ENCODE results near the gene ALS2CL.

The ALS2CL gene

DNA sequence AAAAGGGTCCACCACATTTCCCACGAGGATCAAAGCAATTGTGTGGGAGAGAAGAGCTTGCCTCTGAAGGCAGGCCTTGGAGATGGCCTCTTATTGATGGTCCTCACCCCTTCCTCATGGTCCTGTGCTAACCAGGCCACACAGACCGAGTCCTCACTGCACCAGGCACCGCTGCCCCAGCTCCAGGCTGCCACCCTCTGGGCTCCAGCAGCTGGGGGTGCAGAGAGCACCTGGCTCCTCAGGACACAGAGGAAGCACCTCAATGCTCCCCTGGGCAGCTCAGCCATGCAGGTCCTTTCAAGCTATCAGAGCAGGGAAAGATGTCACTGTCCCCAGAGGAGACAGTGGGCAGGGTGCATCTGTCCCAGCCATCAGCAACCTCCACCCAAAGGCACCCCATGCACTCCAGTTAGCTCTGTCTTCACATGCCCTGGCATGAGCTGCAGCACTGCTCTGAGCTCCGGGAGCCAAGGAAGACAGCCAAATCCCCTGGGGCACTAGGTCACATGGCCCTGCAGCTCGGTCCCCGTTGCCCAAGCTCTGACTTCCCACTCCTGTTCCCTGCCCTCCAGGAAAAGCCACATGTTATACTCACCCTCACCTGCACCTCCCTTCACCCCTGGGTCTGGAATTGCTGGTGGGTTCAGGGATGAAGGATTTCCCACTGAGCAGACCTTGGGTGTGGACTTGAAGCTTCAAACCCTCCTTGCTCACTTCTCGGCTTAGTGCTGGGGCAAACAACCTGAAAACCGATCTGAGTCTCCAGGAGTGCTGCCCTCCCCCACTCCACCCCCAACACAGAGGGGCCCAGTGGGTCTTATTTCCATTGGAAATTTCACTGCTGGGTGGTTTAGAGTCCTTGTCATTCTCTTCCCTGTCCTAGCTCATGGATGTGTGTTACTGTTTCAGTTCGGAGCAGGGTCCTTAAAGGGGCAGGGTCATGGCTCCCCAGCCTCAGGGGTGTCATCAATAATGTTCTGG lies 32.6 kb downstream of the ALS2CL start:
- TF ChIP-seq, protein P1, sequence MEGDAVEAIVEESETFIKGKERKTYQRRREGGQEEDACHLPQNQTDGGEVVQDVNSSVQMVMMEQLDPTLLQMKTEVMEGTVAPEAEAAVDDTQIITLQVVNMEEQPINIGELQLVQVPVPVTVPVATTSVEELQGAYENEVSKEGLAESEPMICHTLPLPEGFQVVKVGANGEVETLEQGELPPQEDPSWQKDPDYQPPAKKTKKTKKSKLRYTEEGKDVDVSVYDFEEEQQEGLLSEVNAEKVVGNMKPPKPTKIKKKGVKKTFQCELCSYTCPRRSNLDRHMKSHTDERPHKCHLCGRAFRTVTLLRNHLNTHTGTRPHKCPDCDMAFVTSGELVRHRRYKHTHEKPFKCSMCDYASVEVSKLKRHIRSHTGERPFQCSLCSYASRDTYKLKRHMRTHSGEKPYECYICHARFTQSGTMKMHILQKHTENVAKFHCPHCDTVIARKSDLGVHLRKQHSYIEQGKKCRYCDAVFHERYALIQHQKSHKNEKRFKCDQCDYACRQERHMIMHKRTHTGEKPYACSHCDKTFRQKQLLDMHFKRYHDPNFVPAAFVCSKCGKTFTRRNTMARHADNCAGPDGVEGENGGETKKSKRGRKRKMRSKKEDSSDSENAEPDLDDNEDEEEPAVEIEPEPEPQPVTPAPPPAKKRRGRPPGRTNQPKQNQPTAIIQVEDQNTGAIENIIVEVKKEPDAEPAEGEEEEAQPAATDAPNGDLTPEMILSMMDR (IDR thresholded peaks at IDR 0.05; ENCODE audit: low read depth, low read length), result no peak
- DNase-seq (ENCODE audit: extremely low read depth, low read depth), result no peak

DNA sequence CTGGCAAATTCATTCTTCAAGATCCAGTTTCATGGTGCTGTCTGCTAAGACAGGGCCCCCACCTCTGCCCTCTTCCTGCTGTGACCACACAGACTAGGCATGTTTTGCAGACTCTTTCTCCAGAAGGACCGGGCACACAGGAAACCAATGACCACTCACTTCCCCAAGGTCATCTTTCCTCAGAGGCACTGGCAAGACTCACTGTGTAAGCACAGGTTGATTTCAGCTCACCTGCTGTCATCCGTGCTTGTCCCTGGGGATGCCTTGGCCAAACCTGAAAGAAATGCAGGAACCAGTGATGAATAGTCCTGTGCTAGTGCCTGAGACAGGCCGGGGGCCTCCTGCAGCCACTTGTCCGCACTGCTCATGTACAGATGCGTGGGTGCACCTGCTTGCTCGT lies 33.5 kb downstream of the ALS2CL start:
- DNase-seq (ENCODE audit: extremely low read depth, low read depth), result no peak
- TF ChIP-seq, protein P1 (IDR thresholded peaks at IDR 0.05; ENCODE audit: low read depth, low read length), result no peak

DNA sequence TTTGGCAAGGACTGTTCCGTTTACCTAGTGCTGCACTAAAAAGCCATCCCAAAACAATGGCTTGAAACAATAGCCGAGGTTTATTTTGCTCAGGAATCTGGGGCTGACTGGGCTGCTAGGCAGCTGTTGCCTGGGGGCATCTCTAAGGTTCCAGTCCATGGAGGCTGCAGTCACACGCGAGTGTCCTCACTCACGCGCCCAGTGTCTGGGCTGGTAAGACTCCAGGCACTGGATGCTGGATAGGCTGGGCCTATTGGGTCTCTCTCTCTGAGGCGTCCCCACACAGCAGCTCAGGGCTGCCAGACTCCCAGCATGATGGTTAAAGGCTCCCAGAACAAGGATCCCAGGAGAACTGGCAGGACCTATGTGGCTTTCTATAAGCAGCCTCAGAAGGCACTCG lies 34.2 kb downstream of the ALS2CL start:
- TF ChIP-seq, protein P1 (IDR thresholded peaks at IDR 0.05; ENCODE audit: low read depth, low read length), result no peak
- no peak for DNase-seq (ENCODE audit: extremely low read depth, low read depth)

DNA sequence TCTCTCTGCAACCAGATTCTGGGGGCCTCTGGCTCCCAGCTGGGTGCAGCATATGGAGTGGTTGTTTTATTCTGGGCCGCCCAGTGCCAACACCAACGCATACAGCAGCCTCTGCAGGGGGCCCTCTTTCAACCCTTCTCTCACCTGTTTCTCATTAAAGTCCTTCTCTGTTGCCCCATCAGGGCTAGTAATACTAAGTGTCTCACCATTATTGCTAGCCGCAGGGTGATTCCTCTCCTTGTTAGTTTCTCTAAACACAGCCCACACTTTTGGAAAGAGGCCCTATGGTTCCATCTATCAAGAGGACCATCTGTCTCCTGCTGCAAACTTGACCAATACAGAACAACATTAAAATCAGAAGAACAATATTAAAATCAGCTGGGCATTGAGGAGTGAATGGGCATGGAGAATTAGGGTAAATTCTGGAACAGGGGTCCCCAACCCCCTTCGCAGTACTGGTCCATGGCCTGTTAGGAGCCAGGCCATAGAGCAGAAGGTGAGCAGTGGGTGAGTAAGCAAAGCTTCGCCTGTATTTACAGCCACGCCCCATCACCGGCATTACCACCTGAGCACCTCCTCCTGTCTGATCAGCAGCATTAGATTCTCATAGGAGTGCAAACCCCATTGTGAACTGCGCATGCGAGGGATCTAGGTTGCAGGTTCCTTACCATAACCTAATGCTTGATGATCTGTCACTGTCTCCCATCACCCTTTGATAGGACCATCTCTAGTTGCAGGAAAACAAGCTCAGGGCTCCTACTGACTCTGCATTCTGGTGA lies 36.5 kb downstream of the ALS2CL start:
- DNase-seq (ENCODE audit: extremely low read depth, low read depth), result no peak
- TF ChIP-seq, protein P1 (IDR thresholded peaks at IDR 0.05; ENCODE audit: low read depth, low read length), result no peak

DNA sequence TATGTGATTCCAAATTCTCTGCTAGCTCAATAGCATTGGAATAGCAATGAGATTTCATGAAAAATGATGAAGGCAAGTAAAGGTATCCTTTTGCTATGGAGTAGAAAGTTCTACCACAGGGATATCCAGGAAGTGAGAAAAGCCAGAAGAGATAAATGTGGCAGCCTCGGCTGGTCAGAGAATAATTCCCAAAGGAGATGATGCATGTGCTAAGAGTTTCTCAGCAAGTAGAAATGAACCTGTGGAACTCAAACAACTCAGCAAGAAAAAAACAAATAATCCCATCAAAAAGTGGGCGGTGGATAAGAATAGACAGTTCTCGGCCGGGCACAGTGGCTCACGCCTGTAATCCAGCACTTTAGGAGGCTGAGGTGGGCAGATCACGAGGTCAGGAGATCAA lies 38.2 kb downstream of the ALS2CL start:
- DNase-seq (ENCODE audit: extremely low read depth, low read depth), result no peak
- TF ChIP-seq, protein P1 (IDR thresholded peaks at IDR 0.05; ENCODE audit: low read depth, low read length), result no peak

DNA sequence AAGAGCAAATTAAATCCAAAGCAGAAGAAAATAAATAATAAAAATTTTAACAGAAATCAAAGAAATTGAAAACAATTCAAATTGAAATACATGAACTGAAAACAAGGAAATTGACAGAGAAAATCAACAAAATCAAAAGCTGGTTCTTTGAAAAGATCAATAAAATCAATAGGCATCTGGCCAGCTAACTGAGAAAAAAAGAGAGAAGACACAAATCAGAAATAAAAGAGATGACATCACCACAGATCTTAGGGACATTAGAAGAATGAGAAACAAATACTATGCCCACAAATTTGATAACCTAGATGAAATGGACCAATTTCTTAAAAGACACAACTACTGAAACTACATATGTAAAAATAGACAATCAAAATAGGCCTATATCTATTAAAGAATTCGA lies 42.4 kb downstream of the ALS2CL start:
- no peak for DNase-seq (ENCODE audit: extremely low read depth, low read depth)

More for the DNA sequence above, 42.4 kb downstream of the ALS2CL start:
- TF ChIP-seq, protein P1 (IDR thresholded peaks at IDR 0.05; ENCODE audit: low read depth, low read length), result no peak

Data from AG09319 (cell line).